ENCODE results near the gene PLPP3. TPM values are rescaled to one million over a fixed set of nuclear protein-coding genes. Genes with fewer than 3 reads are reported as not detected.

PLPP3 gene
- polyA plus RNA-seq, 3 donors, result 0.21 to 0.32 TPM; not detected in 1

GRCh38 chr1:56555448-56555847 lies 23.9 kb downstream of the PLPP3 start:
- Histone ChIP-seq H3K4me3 (replicated peaks in 1 of 3; ENCODE audit: low read depth in 2 of 3, low read length in 3 of 3) (no peak overlapping the region), H3K27ac (ENCODE audit: low read depth in 1 of 2, low read length in 2 of 2) (no peak overlapping the region), H3K27me3 (ENCODE audit: control insufficient read depth in 2 of 2, insufficient read depth in 2 of 2, low read length in 2 of 2) (peaks cover 0 to 4% of the 10 kb centered on the region in 2 donors), H3K36me3 (replicated peaks in 1 of 2; ENCODE audit: control insufficient read depth in 1 of 2, insufficient read depth in 2 of 2, low read length in 2 of 2) (no peaks in the 10 kb centered on the region), H2AFZ (ENCODE audit: insufficient read depth, low read depth, low read length, poor library complexity, severe bottlenecking) (no peak overlapping the region), H3K4me2 (replicated peaks; ENCODE audit: extremely low read depth, low read length, poor library complexity, severe bottlenecking) (no peak overlapping the region), H3K9me3 (replicated peaks in 1 of 2; ENCODE audit: control insufficient read depth in 1 of 2, insufficient read depth in 1 of 2, low read length in 2 of 2) (no peaks in the 10 kb centered on the region), H3K4me1 (ENCODE audit: control insufficient read depth in 1 of 2, insufficient read depth in 2 of 2, low read length in 2 of 2) (no peaks in the 10 kb centered on the region), H3K79me2 (ENCODE audit: insufficient read depth, low read length) (no peaks in the 10 kb centered on the region), H4K20me1 (ENCODE audit: insufficient read depth, low read length) (no peaks in the 10 kb centered on the region), H3K9ac (ENCODE audit: insufficient read depth, low read length, poor library complexity, severe bottlenecking) (no peak overlapping the region)
- DNase-seq, result no peak
- Mint-ChIP-seq H3K36me3 (no peaks in the 10 kb centered on the region), H3K4me1 (peaks cover 11% of the 10 kb centered on the region), H3K4me3 (no peak overlapping the region), H3K27me3 (ENCODE audit: low read depth in 3 of 3) (peaks cover 3 to 13% (median 9%) of the 10 kb centered on the region in 3 donors), H3K9me3 (no peaks in the 10 kb centered on the region), H3K27ac (no peak overlapping the region)
- intact Hi-C loops (cut with micrococcal nuclease), result no loop called here
- 89% methylated on average over 1 of the region's 2 CpGs for WGBS (ENCODE audit: insufficient coverage)
- TF ChIP-seq CTCF (IDR thresholded peaks at IDR 0.05), result no peak

GRCh38 chr1:56553046-56553445 lies 26.3 kb downstream of the PLPP3 start:
- no peak for TF ChIP-seq CTCF (IDR thresholded peaks at IDR 0.05)
- Mint-ChIP-seq H3K27me3 (ENCODE audit: low read depth in 3 of 3) (peaks cover 1 to 4% (median 2%) of the 10 kb centered on the region in 3 donors), H3K4me3 (no peak overlapping the region), H3K4me1 (peaks cover 13% of the 10 kb centered on the region), H3K27ac (no peak overlapping the region), H3K36me3 (no peaks in the 10 kb centered on the region), H3K9me3 (no peaks in the 10 kb centered on the region)
- no peaks in the 10 kb centered on the region for H3K36me3 ChIP-seq (replicated peaks in 1 of 2; ENCODE audit: control insufficient read depth in 1 of 2, insufficient read depth in 2 of 2, low read length in 2 of 2)
- WGBS (ENCODE audit: insufficient coverage), result no CpG with 5 or more reads among the region's 1 CpG
- no peak overlapping the region for H2AFZ ChIP-seq (ENCODE audit: insufficient read depth, low read depth, low read length, poor library complexity, severe bottlenecking)
- H3K79me2 ChIP-seq (ENCODE audit: insufficient read depth, low read length), result no peaks in the 10 kb centered on the region
- H4K20me1 ChIP-seq (ENCODE audit: insufficient read depth, low read length), result no peaks in the 10 kb centered on the region
- no peak for DNase-seq
- no peaks in the 10 kb centered on the region for H3K4me1 ChIP-seq (ENCODE audit: control insufficient read depth in 1 of 2, insufficient read depth in 2 of 2, low read length in 2 of 2)
- H3K9ac ChIP-seq (ENCODE audit: insufficient read depth, low read length, poor library complexity, severe bottlenecking), result no peak overlapping the region
- no peaks in the 10 kb centered on the region for H3K27me3 ChIP-seq (ENCODE audit: control insufficient read depth in 2 of 2, insufficient read depth in 2 of 2, low read length in 2 of 2)
- H3K9me3 ChIP-seq (replicated peaks in 1 of 2; ENCODE audit: control insufficient read depth in 1 of 2, insufficient read depth in 1 of 2, low read length in 2 of 2), result no peaks in the 10 kb centered on the region
- intact Hi-C loops (cut with micrococcal nuclease), result no loop called here
- no peak overlapping the region for H3K27ac ChIP-seq (ENCODE audit: low read depth in 1 of 2, low read length in 2 of 2)
- H3K4me2 ChIP-seq (replicated peaks; ENCODE audit: extremely low read depth, low read length, poor library complexity, severe bottlenecking), result no peak overlapping the region
- no peak overlapping the region for H3K4me3 ChIP-seq (replicated peaks in 1 of 3; ENCODE audit: low read depth in 2 of 3, low read length in 3 of 3)
